ENCODE measurements around the gene CNOT8.

DNA sequence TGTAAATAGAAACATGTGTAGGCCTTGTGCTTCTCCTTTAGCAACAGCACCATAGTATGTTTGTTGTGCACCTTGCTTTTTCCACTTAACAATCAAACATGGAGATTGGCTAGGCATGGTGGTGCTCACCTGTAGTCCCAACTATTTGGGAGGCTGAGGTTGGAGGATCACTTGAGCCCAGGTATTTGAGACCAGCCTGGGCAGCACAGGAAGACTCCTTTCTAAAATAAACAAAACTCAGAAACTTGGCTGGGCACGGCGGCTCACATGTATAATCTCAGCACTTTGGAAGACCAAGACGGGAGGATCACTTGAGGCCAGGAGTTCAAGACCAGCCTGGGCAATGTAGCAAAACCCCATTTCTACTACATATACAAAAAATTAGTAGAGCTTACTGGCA, 7.1 kb upstream of the CNOT8 start:
- TF ChIP-seq EZH2 (IDR thresholded peaks at IDR 0.05; ENCODE audit: borderline replicate concordance, low read depth, low read length, severe bottlenecking) (no peak), POLR2A (IDR thresholded peaks at IDR 0.05; ENCODE audit: low read depth, low read length) (no peak), POLR2AphosphoS5 (IDR thresholded peaks at IDR 0.05; ENCODE audit: insufficient read depth, low read depth, low read length) (no peak), JUN (IDR thresholded peaks at IDR 0.05; ENCODE audit: borderline replicate concordance, insufficient read depth, insufficient read length, low read depth) (no peak), FOS (IDR thresholded peaks at IDR 0.05; ENCODE audit: borderline replicate concordance, insufficient read depth, low read length) (no peak), GATA2 (IDR thresholded peaks at IDR 0.05; ENCODE audit: insufficient read depth, insufficient read length, low read depth, low read length) (no peak), MYC (IDR thresholded peaks at IDR 0.05; ENCODE audit: low read depth, low read length) (no peak)
- TF ChIP-seq, protein P1, sequence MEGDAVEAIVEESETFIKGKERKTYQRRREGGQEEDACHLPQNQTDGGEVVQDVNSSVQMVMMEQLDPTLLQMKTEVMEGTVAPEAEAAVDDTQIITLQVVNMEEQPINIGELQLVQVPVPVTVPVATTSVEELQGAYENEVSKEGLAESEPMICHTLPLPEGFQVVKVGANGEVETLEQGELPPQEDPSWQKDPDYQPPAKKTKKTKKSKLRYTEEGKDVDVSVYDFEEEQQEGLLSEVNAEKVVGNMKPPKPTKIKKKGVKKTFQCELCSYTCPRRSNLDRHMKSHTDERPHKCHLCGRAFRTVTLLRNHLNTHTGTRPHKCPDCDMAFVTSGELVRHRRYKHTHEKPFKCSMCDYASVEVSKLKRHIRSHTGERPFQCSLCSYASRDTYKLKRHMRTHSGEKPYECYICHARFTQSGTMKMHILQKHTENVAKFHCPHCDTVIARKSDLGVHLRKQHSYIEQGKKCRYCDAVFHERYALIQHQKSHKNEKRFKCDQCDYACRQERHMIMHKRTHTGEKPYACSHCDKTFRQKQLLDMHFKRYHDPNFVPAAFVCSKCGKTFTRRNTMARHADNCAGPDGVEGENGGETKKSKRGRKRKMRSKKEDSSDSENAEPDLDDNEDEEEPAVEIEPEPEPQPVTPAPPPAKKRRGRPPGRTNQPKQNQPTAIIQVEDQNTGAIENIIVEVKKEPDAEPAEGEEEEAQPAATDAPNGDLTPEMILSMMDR (IDR thresholded peaks at IDR 0.05; ENCODE audit: extremely low read depth in 1 of 2, insufficient read depth in 1 of 2, low read depth in 1 of 2, low read length in 2 of 2): no peak
- TF ChIP-seq, protein P2, sequence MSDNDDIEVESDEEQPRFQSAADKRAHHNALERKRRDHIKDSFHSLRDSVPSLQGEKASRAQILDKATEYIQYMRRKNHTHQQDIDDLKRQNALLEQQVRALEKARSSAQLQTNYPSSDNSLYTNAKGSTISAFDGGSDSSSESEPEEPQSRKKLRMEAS (IDR thresholded peaks at IDR 0.05; ENCODE audit: insufficient read depth, insufficient read length): no peak

Measured in endothelial cell of umbilical vein (primary cell).